ENCODE measurements around the gene NCAM1.

GRCh38 chr11:113106507-113106906, 145.3 kb downstream of the NCAM1 start:
- TF ChIP-seq CTCF (IDR thresholded peaks at IDR 0.05) (no peak), POLR2A (IDR thresholded peaks at IDR 0.05) (no peak)

Measured in thyroid gland (tissue), 4 donors.